ENCODE measurements around the gene FGFRL1.
"Not testable (repeated sequence)": the region's sequence is repeated elsewhere in the genome, so short reads cannot be mapped to it uniquely, and the experiment has no call there.

The FGFRL1 gene

GRCh38 chr4:972651-973424 lies 38.6 kb upstream of the FGFRL1 start:
- DNase-seq, result peak; percentile 68

GRCh38 chr4:973431-974397 lies 37.7 kb upstream of the FGFRL1 start, which contains the start of gene DGKQ:
TSS of gene DGKQ (minus strand) at chr4:973569. CDS start at chr4:973482, 87 bp downstream.
- peak; percentile 39 for DNase-seq

GRCh38 chr4:974668-975067 lies 36.8 kb upstream of the FGFRL1 start:
- no peak for DNase-seq

- DNase-seq, result not testable (repeated sequence)
Measured at GRCh38 chr4:976016-976415, 35.4 kb upstream of the FGFRL1 start.

GRCh38 chr4:978957-979701 lies 32.3 kb upstream of the FGFRL1 start:
- no peak for DNase-seq

- DNase-seq, result no peak
Measured at GRCh38 chr4:982291-982690, 29.1 kb upstream of the FGFRL1 start.

- DNase-seq, result no peak
Measured at GRCh38 chr4:982814-983213, 28.6 kb upstream of the FGFRL1 start.

- no peak for DNase-seq
Measured at GRCh38 chr4:984336-985054, 26.9 kb upstream of the FGFRL1 start.

- no peak for DNase-seq
Measured at GRCh38 chr4:985123-985830, 26.1 kb upstream of the FGFRL1 start.

- DNase-seq, result peak; percentile 64
Measured at GRCh38 chr4:986428-986878, 25.0 kb upstream of the FGFRL1 start.

GRCh38 chr4:986879-987623 lies 24.4 kb upstream of the FGFRL1 start, which contains the start of gene IDUA:
TSS of gene IDUA (plus strand) at chr4:987044. CDS start at chr4:987085, 41 bp downstream.
- DNase-seq, result peak; percentile 79

- no peak for DNase-seq
Measured at GRCh38 chr4:987624-988513, 23.6 kb upstream of the FGFRL1 start.

GRCh38 chr4:988726-989721 lies 22.4 kb upstream of the FGFRL1 start:
- no peak for DNase-seq

- no peak for DNase-seq
Measured at GRCh38 chr4:989722-990471, 21.5 kb upstream of the FGFRL1 start.

GRCh38 chr4:990746-991367 lies 20.6 kb upstream of the FGFRL1 start:
- DNase-seq, result no peak
